Measurements from ENCODE around the gene RBM43.

The RBM43 gene

GRCh38 chr2:151206446-151206968, 55.2 kb downstream of the RBM43 start:
- no peak for DNase-seq

- no peak for DNase-seq
Observed at GRCh38 chr2:151205571-151205970, 56.1 kb downstream of the RBM43 start.

DNA sequence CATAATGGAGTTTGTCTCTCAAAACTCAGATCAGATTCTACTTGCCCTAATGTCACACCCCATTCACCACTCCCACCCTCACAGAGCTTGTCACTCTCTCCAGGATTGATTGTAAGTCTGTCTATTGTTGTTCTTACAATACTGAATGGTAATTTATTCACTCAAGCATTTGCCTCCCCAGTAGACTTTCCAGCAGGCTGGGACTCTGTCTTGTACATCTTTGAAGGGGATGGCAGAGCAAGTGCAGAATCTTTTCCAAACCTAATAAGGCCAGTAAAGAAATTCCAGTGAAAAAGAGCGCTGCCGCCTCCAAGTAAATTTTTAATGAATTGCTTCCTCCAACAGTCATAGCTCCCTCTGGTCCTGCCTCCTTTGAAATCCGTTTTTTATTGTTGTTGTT, 56.9 kb downstream of the RBM43 start:
- no peak for DNase-seq

GRCh38 chr2:151200844-151201243, 60.8 kb downstream of the RBM43 start:
- DNase-seq: no peak

- DNase-seq: no peak
Observed at GRCh38 chr2:151200277-151200676, 61.4 kb downstream of the RBM43 start.

- DNase-seq: no peak
Observed at GRCh38 chr2:151198645-151199044, 63.0 kb downstream of the RBM43 start.
